HepG2 (cell line): ENCODE measurements around the gene CALML5. TPM values are rescaled to one million over a fixed set of nuclear protein-coding genes. Genes with fewer than 3 reads are reported as not detected.

Source experiments
- EP300 ChIP-seq, 3 experiments: sonication (generic) in 1 of 3; formaldehyde crosslinking in 1 of 3; IDR thresholded peaks; 2 replicates each; pipeline versions ENCODE4 v1.5.1 to v1.6.1; 2011 to 2020; ENCODE audit warnings: low read depth in 2 of 3, low read length in 2 of 3, borderline replicate concordance in 1 of 3, improper control_type of control experiment in 1 of 3, mild to moderate bottlenecking in 1 of 3, missing genetic modification reagents in 1 of 3, moderate library complexity in 1 of 3
- ZBTB21 ChIP-seq: sonication (generic); formaldehyde crosslinking; IDR thresholded peaks from 2 replicates; pipeline ENCODE4 v1.4.0; 2020; ENCODE audit warnings: missing genetic modification reagents
- polyA plus RNA-seq, 8 experiments: library from polyadenylated mRNA; depleted of rRNA in 3 of 8; stranded (reverse) in 7 of 8; unstranded in 1 of 8; fragments of >200 nt; fragmentation: Illumina TruSeq in 4 of 8; extraction: Trizol in 4 of 8; gene quantifications; 2 replicates each; pipeline versions ENCODE4 v1.2.1 to v1.2.3, GENCODE V29; 2011 to 2016; ENCODE audit warnings: low read depth in 4 of 8, missing spikeins in 1 of 8, mixed read lengths in 1 of 8; ENCODE audit not compliant: insufficient read depth in 1 of 8
- total RNA-seq, 5 experiments: library from RNA; depleted of rRNA; stranded (reverse); fragments of >200 nt; fragmentation: Illumina TruSeq; extraction: Trizol; gene quantifications; 2 replicates each; pipeline ENCODE4 v1.2.3, GENCODE V29; 2016; ENCODE audit warnings: low read depth in 1 of 5
- TF ChIP-seq, protein P1 (sequence below): sonication (generic); formaldehyde crosslinking; IDR thresholded peaks from 2 replicates; pipeline ENCODE4 v1.5.0; 2020; ENCODE audit warnings: mild to moderate bottlenecking, missing genetic modification reagents, borderline replicate concordance
- TF ChIP-seq, protein P2 (sequence below): sonication (generic); formaldehyde crosslinking; IDR thresholded peaks from one replicate; pipeline ENCODE4 v1.5.1; 2020; ENCODE audit warnings: mild to moderate bottlenecking, missing genetic modification reagents; ENCODE audit errors: not compliant biosample characterization

Gene CALML5
- total and polyA plus RNA-seq, 2 of the 13 experiments (the other 11 are each of a cell fraction or from before 2014, with no cell fraction given) = not detected

DNA sequence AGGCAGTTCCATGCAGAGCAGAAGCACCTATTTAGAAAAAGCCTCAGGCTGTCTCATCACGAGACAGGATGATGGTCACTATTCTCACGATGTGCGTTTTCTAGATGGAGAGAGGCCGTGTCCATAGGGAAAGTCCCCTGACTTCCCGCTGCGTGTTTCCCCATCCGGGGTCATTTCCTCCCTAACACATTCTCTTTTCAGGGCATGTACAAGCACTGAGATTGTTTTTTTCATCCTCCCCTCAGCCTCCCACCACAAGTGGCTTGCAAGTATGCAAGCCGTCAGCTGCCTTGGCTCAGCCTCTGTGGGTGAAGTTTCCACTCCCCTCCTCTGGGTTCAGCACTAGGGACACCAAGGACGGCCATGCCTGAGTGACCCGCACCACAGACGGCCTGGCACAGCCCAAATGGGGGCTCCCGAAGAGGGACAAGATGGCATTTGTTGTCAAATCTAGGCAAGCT, 2.7 kb upstream of the CALML5 start (continued):
- TF ChIP-seq, protein P1, sequence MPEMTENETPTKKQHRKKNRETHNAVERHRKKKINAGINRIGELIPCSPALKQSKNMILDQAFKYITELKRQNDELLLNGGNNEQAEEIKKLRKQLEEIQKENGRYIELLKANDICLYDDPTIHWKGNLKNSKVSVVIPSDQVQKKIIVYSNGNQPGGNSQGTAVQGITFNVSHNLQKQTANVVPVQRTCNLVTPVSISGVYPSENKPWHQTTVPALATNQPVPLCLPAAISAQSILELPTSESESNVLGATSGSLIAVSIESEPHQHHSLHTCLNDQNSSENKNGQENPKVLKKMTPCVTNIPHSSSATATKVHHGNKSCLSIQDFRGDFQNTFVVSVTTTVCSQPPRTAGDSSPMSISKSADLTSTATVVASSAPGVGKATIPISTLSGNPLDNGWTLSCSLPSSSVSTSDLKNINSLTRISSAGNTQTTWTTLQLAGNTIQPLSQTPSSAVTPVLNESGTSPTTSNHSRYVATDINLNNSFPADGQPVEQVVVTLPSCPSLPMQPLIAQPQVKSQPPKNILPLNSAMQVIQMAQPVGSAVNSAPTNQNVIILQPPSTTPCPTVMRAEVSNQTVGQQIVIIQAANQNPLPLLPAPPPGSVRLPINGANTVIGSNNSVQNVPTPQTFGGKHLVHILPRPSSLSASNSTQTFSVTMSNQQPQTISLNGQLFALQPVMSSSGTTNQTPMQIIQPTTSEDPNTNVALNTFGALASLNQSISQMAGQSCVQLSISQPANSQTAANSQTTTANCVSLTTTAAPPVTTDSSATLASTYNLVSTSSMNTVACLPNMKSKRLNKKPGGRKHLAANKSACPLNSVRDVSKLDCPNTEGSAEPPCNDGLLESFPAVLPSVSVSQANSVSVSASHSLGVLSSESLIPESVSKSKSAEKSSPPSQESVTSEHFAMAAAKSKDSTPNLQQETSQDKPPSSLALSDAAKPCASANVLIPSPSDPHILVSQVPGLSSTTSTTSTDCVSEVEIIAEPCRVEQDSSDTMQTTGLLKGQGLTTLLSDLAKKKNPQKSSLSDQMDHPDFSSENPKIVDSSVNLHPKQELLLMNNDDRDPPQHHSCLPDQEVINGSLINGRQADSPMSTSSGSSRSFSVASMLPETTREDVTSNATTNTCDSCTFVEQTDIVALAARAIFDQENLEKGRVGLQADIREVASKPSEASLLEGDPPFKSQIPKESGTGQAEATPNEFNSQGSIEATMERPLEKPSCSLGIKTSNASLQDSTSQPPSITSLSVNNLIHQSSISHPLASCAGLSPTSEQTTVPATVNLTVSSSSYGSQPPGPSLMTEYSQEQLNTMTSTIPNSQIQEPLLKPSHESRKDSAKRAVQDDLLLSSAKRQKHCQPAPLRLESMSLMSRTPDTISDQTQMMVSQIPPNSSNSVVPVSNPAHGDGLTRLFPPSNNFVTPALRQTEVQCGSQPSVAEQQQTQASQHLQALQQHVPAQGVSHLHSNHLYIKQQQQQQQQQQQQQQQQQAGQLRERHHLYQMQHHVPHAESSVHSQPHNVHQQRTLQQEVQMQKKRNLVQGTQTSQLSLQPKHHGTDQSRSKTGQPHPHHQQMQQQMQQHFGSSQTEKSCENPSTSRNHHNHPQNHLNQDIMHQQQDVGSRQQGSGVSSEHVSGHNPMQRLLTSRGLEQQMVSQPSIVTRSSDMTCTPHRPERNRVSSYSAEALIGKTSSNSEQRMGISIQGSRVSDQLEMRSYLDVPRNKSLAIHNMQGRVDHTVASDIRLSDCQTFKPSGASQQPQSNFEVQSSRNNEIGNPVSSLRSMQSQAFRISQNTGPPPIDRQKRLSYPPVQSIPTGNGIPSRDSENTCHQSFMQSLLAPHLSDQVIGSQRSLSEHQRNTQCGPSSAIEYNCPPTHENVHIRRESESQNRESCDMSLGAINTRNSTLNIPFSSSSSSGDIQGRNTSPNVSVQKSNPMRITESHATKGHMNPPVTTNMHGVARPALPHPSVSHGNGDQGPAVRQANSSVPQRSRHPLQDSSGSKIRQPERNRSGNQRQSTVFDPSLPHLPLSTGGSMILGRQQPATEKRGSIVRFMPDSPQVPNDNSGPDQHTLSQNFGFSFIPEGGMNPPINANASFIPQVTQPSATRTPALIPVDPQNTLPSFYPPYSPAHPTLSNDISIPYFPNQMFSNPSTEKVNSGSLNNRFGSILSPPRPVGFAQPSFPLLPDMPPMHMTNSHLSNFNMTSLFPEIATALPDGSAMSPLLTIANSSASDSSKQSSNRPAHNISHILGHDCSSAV (CRISPR knock-in tag) = no peak
- TF ChIP-seq ZBTB21 (CRISPR knock-in tag) = no peak
- TF ChIP-seq, protein P2, sequence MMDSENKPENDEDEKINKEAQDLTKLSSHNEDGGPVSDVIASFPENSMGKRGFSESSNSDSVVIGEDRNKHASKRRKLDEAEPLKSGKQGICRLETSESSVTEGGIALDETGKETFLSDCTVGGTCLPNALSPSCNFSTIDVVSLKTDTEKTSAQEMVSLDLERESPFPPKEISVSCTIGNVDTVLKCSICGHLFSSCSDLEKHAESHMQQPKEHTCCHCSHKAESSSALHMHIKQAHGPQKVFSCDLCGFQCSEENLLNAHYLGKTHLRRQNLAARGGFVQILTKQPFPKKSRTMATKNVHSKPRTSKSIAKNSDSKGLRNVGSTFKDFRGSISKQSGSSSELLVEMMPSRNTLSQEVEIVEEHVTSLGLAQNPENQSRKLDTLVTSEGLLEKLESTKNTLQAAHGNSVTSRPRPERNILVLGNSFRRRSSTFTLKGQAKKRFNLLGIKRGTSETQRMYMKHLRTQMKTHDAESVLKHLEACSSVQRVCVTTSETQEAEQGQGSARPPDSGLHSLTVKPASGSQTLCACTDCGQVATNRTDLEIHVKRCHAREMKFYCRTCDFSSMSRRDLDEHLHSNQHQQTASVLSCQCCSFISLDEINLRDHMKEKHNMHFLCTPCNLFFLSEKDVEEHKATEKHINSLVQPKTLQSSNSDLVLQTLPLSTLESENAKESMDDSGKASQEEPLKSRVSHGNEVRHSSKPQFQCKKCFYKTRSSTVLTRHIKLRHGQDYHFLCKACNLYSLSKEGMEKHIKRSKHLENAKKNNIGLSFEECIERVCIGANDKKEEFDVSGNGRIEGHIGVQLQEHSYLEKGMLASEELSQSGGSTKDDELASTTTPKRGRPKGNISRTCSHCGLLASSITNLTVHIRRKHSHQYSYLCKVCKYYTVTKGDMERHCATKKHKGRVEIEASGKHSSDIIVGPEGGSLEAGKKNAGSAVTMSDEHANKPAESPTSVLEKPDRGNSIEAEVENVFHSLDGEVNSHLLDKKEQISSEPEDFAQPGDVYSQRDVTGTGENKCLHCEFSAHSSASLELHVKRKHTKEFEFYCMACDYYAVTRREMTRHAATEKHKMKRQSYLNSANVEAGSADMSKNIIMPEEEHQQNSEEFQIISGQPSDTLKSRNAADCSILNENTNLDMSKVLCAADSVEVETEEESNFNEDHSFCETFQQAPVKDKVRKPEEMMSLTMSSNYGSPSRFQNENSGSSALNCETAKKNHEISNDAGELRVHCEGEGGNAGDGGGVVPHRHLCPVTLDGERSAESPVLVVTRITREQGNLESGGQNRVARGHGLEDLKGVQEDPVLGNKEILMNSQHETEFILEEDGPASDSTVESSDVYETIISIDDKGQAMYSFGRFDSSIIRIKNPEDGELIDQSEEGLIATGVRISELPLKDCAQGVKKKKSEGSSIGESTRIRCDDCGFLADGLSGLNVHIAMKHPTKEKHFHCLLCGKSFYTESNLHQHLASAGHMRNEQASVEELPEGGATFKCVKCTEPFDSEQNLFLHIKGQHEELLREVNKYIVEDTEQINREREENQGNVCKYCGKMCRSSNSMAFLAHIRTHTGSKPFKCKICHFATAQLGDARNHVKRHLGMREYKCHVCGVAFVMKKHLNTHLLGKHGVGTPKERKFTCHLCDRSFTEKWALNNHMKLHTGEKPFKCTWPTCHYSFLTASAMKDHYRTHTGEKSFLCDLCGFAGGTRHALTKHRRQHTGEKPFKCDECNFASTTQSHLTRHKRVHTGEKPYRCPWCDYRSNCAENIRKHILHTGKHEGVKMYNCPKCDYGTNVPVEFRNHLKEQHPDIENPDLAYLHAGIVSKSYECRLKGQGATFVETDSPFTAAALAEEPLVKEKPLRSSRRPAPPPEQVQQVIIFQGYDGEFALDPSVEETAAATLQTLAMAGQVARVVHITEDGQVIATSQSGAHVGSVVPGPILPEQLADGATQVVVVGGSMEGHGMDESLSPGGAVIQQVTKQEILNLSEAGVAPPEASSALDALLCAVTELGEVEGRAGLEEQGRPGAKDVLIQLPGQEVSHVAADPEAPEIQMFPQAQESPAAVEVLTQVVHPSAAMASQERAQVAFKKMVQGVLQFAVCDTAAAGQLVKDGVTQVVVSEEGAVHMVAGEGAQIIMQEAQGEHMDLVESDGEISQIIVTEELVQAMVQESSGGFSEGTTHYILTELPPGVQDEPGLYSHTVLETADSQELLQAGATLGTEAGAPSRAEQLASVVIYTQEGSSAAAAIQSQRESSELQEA = no peak
- TF ChIP-seq EP300 (IDR thresholded peaks at IDR 0.05; ENCODE audit: low read depth in 2 of 2, low read length in 2 of 2) = no peak
- no peak for TF ChIP-seq EP300 (CRISPR knock-in tag; IDR thresholded peaks at IDR 0.05; ENCODE audit: borderline replicate concordance)
